Endothelial cell of umbilical vein (primary cell): ENCODE data around the gene LONP2.

Source experiments
- EZH2 ChIP-seq: IDR thresholded peaks from 2 replicates; pipeline ENCODE4 v1.6.1; 2012; ENCODE audit warnings: borderline replicate concordance, low read depth, mild to moderate bottlenecking, moderate library complexity, low read length, inconsistent platforms; ENCODE audit not compliant: severe bottlenecking
- POLR2A ChIP-seq: IDR thresholded peaks from 2 replicates; pipeline ENCODE4 v1.6.1; 2012; ENCODE audit warnings: low read depth, mild to moderate bottlenecking, control low read depth, low read length

GRCh38 chr16:48370229-48370628, 126.1 kb downstream of the LONP2 start:
- no peak for TF ChIP-seq EZH2
- TF ChIP-seq POLR2A = no peak
